ENCODE measurements around the gene EIF1AX. TPM values are rescaled to one million over a fixed set of nuclear protein-coding genes. Genes with fewer than 3 reads are reported as not detected.

EIF1AX gene
- total RNA-seq, 1 donor, result 29.0 TPM

GRCh38 chrX:20112022-20112774 lies 29.4 kb downstream of the EIF1AX start:
- no peaks in the 10 kb centered on the region for H3K79me2 ChIP-seq (ENCODE audit: insufficient read depth, low read length)
- no peak for TF ChIP-seq CTCF (IDR thresholded peaks at IDR 0.05; ENCODE audit: extremely low read depth, low read depth, low read length)
- no peak for DNase-seq (ENCODE audit: insufficient read length, low spot score, missing footprints)

GRCh38 chrX:20111271-20111670 lies 30.4 kb downstream of the EIF1AX start:
- no peaks in the 10 kb centered on the region for H3K79me2 ChIP-seq (ENCODE audit: insufficient read depth, low read length)
- H3K27ac ChIP-seq (ENCODE audit: low read depth, low read length), result no peak overlapping the region
- peaks cover 6% of the 10 kb centered on the region for H3K27me3 ChIP-seq (ENCODE audit: insufficient read depth, low read length)
- no peak overlapping the region for H2AFZ ChIP-seq (ENCODE audit: low read length)
- no peak for DNase-seq (ENCODE audit: insufficient read length, low spot score, missing footprints)
- no peak for TF ChIP-seq CTCF (IDR thresholded peaks at IDR 0.05; ENCODE audit: extremely low read depth, low read depth, low read length)
- no peaks in the 10 kb centered on the region for H3K36me3 ChIP-seq (ENCODE audit: insufficient read depth, low read length)
- H4K20me1 ChIP-seq (ENCODE audit: insufficient read depth, low read length), result no peaks in the 10 kb centered on the region
- H3K4me1 ChIP-seq (ENCODE audit: insufficient read depth, low read length), result no peaks in the 10 kb centered on the region
- H3K4me3 ChIP-seq (ENCODE audit: insufficient read depth, low read length), result no peak overlapping the region
- no peak overlapping the region for H3K4me2 ChIP-seq (ENCODE audit: insufficient read depth, low read length)
- H3K9me3 ChIP-seq (ENCODE audit: low read depth, low read length), result no peaks in the 10 kb centered on the region

More at GRCh38 chrX:20112022-20112774, 29.4 kb downstream of the EIF1AX start:
- Histone ChIP-seq H3K4me2 (ENCODE audit: insufficient read depth, low read length) (no peak overlapping the region), H3K27ac (ENCODE audit: low read depth, low read length) (no peak overlapping the region), H3K4me1 (ENCODE audit: insufficient read depth, low read length) (no peaks in the 10 kb centered on the region), H3K36me3 (ENCODE audit: insufficient read depth, low read length) (no peaks in the 10 kb centered on the region), H2AFZ (ENCODE audit: low read length) (no peak overlapping the region), H3K9me3 (ENCODE audit: low read depth, low read length) (no peaks in the 10 kb centered on the region), H3K4me3 (ENCODE audit: insufficient read depth, low read length) (no peak overlapping the region), H4K20me1 (ENCODE audit: insufficient read depth, low read length) (no peaks in the 10 kb centered on the region), H3K27me3 (ENCODE audit: insufficient read depth, low read length) (peaks cover 7% of the 10 kb centered on the region)

- Histone ChIP-seq H3K27ac (ENCODE audit: low read depth, low read length) (no peak overlapping the region), H2AFZ (ENCODE audit: low read length) (no peak overlapping the region), H3K4me1 (ENCODE audit: insufficient read depth, low read length) (no peaks in the 10 kb centered on the region), H3K27me3 (ENCODE audit: insufficient read depth, low read length) (peaks cover 5% of the 10 kb centered on the region), H3K4me3 (ENCODE audit: insufficient read depth, low read length) (no peak overlapping the region), H3K9me3 (ENCODE audit: low read depth, low read length) (no peaks in the 10 kb centered on the region), H3K79me2 (ENCODE audit: insufficient read depth, low read length) (no peaks in the 10 kb centered on the region), H3K36me3 (ENCODE audit: insufficient read depth, low read length) (no peaks in the 10 kb centered on the region), H3K4me2 (ENCODE audit: insufficient read depth, low read length) (no peak overlapping the region), H4K20me1 (ENCODE audit: insufficient read depth, low read length) (no peaks in the 10 kb centered on the region)
- no peak for TF ChIP-seq CTCF (IDR thresholded peaks at IDR 0.05; ENCODE audit: extremely low read depth, low read depth, low read length)
- DNase-seq (ENCODE audit: insufficient read length, low spot score, missing footprints), result no peak
Measured at GRCh38 chrX:20101934-20102581, 39.6 kb downstream of the EIF1AX start.

GRCh38 chrX:20091499-20091898 lies 50.1 kb downstream of the EIF1AX start:
- no peak overlapping the region for H3K27ac ChIP-seq (ENCODE audit: low read depth, low read length)
- H3K36me3 ChIP-seq (ENCODE audit: insufficient read depth, low read length), result no peaks in the 10 kb centered on the region
- no peaks in the 10 kb centered on the region for H3K79me2 ChIP-seq (ENCODE audit: insufficient read depth, low read length)
- no peaks in the 10 kb centered on the region for H4K20me1 ChIP-seq (ENCODE audit: insufficient read depth, low read length)
- H3K4me2 ChIP-seq (ENCODE audit: insufficient read depth, low read length), result no peak overlapping the region
- DNase-seq (ENCODE audit: insufficient read length, low spot score, missing footprints), result peak; percentile 80
- TF ChIP-seq CTCF (IDR thresholded peaks at IDR 0.05; ENCODE audit: extremely low read depth, low read depth, low read length), result no peak
- no peaks in the 10 kb centered on the region for H3K9me3 ChIP-seq (ENCODE audit: low read depth, low read length)
- no peaks in the 10 kb centered on the region for H3K27me3 ChIP-seq (ENCODE audit: insufficient read depth, low read length)
- no peaks in the 10 kb centered on the region for H3K4me1 ChIP-seq (ENCODE audit: insufficient read depth, low read length)
- no peak overlapping the region for H2AFZ ChIP-seq (ENCODE audit: low read length)
- no peak overlapping the region for H3K4me3 ChIP-seq (ENCODE audit: insufficient read depth, low read length)

Measured in osteoblast (primary cell).